ENCODE results near the gene CNTN4. TPM values are rescaled to one million over a fixed set of nuclear protein-coding genes. Genes with fewer than 3 reads are reported as not detected.

Gene CNTN4
- total RNA-seq, 1 donor, result under 0.01 TPM

DNA sequence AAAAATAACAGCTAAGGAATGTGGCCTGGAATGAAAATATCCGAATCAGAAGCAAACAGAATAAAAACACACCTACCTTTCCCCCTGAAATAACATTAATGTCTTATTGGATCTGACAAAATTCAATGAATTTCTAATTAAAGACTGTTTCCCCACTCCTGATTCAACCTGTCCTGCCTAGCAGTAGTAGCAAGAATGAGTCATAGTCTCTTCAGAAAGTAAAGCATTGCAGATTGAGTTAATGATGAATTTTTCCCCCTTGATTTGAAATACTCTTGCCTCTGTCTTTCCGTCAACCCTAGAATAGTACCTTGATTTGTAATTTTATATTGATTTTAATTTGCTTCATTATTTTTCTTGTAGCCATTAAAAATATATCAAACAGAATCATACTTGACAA is 212.4 kb downstream of the CNTN4 start:
- Histone ChIP-seq H3K27ac (ENCODE audit: low read depth, low read length) (no peak overlapping the region), H2AFZ (ENCODE audit: low read length) (no peak overlapping the region), H3K4me1 (ENCODE audit: insufficient read depth, low read length) (no peaks in the 10 kb centered on the region), H3K36me3 (ENCODE audit: insufficient read depth, low read length) (no peaks in the 10 kb centered on the region), H3K27me3 (ENCODE audit: insufficient read depth, low read length) (no peaks in the 10 kb centered on the region), H3K4me2 (ENCODE audit: insufficient read depth, low read length) (no peak overlapping the region), H3K9me3 (ENCODE audit: low read depth, low read length) (no peaks in the 10 kb centered on the region), H3K79me2 (ENCODE audit: insufficient read depth, low read length) (no peaks in the 10 kb centered on the region), H3K4me3 (ENCODE audit: insufficient read depth, low read length) (no peak overlapping the region), H4K20me1 (ENCODE audit: insufficient read depth, low read length) (no peaks in the 10 kb centered on the region)
- DNase-seq (ENCODE audit: insufficient read length, low spot score, missing footprints), result no peak
- TF ChIP-seq, protein P1, sequence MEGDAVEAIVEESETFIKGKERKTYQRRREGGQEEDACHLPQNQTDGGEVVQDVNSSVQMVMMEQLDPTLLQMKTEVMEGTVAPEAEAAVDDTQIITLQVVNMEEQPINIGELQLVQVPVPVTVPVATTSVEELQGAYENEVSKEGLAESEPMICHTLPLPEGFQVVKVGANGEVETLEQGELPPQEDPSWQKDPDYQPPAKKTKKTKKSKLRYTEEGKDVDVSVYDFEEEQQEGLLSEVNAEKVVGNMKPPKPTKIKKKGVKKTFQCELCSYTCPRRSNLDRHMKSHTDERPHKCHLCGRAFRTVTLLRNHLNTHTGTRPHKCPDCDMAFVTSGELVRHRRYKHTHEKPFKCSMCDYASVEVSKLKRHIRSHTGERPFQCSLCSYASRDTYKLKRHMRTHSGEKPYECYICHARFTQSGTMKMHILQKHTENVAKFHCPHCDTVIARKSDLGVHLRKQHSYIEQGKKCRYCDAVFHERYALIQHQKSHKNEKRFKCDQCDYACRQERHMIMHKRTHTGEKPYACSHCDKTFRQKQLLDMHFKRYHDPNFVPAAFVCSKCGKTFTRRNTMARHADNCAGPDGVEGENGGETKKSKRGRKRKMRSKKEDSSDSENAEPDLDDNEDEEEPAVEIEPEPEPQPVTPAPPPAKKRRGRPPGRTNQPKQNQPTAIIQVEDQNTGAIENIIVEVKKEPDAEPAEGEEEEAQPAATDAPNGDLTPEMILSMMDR (IDR thresholded peaks at IDR 0.05; ENCODE audit: extremely low read depth, low read depth, low read length), result no peak

DNA sequence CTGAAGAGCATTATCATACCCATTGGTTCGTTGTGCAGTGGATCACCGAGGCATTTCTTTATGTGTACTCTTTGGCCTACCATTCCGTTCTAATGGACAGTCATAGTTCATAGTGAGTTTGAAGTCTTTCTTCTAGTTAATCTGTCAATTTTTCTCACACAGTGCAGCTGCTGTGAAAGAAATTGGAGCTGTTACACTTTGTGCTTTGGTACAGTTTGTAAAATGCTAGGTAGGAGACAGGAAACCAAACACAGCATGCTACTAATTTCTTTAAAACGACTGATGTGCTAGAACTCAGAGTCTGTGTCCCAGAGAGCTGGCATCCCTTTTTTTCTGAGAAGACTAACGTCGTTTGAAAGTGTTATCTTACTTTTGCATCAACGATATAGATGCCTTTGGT is 218.9 kb downstream of the CNTN4 start:
- H3K79me2 ChIP-seq (ENCODE audit: insufficient read depth, low read length), result no peaks in the 10 kb centered on the region
- TF ChIP-seq, protein P1 (IDR thresholded peaks at IDR 0.05; ENCODE audit: extremely low read depth, low read depth, low read length), result no peak
- H3K27me3 ChIP-seq (ENCODE audit: insufficient read depth, low read length), result no peaks in the 10 kb centered on the region
- no peak overlapping the region for H3K4me2 ChIP-seq (ENCODE audit: insufficient read depth, low read length)
- H3K4me3 ChIP-seq (ENCODE audit: insufficient read depth, low read length), result no peak overlapping the region
- no peak overlapping the region for H2AFZ ChIP-seq (ENCODE audit: low read length)
- no peak overlapping the region for H3K27ac ChIP-seq (ENCODE audit: low read depth, low read length)
- H3K36me3 ChIP-seq (ENCODE audit: insufficient read depth, low read length), result no peaks in the 10 kb centered on the region
- H4K20me1 ChIP-seq (ENCODE audit: insufficient read depth, low read length), result no peaks in the 10 kb centered on the region
- no peaks in the 10 kb centered on the region for H3K9me3 ChIP-seq (ENCODE audit: low read depth, low read length)
- no peaks in the 10 kb centered on the region for H3K4me1 ChIP-seq (ENCODE audit: insufficient read depth, low read length)
- DNase-seq (ENCODE audit: insufficient read length, low spot score, missing footprints), result no peak

DNA sequence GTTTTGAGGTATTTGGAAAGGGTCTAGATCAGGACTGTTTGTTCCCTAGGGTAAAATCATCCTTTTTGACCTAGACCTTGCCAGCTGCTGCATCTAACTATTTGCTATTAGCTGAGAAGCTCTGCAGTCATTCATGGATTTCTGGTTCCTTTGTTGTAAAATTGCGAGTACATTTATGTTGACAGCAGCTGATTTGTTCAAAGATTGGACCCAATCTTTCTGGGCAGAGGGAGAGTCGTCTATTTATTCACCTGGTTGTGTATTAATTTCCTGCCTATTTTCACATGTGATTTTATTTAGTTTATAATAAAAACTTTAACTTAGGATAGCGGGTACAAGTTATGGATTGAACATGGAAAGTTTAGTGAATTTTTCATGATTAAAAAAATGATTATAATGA is 236.3 kb downstream of the CNTN4 start:
- Histone ChIP-seq H3K4me1 (ENCODE audit: insufficient read depth, low read length) (no peaks in the 10 kb centered on the region), H4K20me1 (ENCODE audit: insufficient read depth, low read length) (no peaks in the 10 kb centered on the region), H3K27ac (ENCODE audit: low read depth, low read length) (no peak overlapping the region), H3K4me2 (ENCODE audit: insufficient read depth, low read length) (no peak overlapping the region), H3K79me2 (ENCODE audit: insufficient read depth, low read length) (no peaks in the 10 kb centered on the region), H3K36me3 (ENCODE audit: insufficient read depth, low read length) (no peaks in the 10 kb centered on the region), H3K9me3 (ENCODE audit: low read depth, low read length) (no peaks in the 10 kb centered on the region), H2AFZ (ENCODE audit: low read length) (no peak overlapping the region), H3K4me3 (ENCODE audit: insufficient read depth, low read length) (no peak overlapping the region), H3K27me3 (ENCODE audit: insufficient read depth, low read length) (no peaks in the 10 kb centered on the region)
- no peak for DNase-seq (ENCODE audit: insufficient read length, low spot score, missing footprints)
- TF ChIP-seq, protein P1 (IDR thresholded peaks at IDR 0.05; ENCODE audit: extremely low read depth, low read depth, low read length), result no peak

DNA sequence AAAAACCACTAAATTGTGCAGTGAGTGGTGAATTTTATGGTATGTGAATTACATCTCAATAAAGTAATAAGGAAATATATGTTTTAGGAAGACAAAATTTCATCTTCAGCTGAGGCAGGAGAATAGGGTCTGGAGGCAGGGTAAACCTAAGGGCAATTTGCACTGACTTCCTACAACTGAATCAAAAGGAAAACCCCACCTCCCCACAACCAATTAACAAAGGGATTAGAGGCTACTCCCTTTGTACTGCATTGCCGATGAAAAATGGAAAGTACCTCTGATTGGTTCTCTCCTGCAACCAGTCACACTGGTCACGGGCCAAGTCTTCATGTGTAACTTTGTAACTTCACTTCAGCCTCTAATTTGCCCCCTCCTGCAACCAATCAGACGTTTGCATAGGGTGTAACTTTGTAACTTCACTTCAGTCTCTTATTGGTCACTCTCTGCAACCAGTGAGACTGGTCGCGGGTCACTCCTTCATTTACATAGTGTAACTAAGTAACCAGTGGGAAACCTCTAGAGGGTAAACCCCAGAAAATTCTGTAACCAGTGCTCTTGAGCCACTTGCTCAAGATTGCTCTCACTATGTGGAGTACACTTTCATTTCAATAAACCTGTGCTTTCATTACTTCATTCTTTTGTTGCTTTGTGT is 244.5 kb downstream of the CNTN4 start:
- Histone ChIP-seq H3K9me3 (ENCODE audit: low read depth, low read length) (peaks cover 2% of the 10 kb centered on the region), H2AFZ (ENCODE audit: low read length) (no peak overlapping the region), H3K27ac (ENCODE audit: low read depth, low read length) (no peak overlapping the region), H4K20me1 (ENCODE audit: insufficient read depth, low read length) (no peaks in the 10 kb centered on the region), H3K4me1 (ENCODE audit: insufficient read depth, low read length) (no peaks in the 10 kb centered on the region), H3K4me3 (ENCODE audit: insufficient read depth, low read length) (no peak overlapping the region), H3K79me2 (ENCODE audit: insufficient read depth, low read length) (no peaks in the 10 kb centered on the region), H3K4me2 (ENCODE audit: insufficient read depth, low read length) (no peak overlapping the region), H3K27me3 (ENCODE audit: insufficient read depth, low read length) (no peaks in the 10 kb centered on the region), H3K36me3 (ENCODE audit: insufficient read depth, low read length) (no peaks in the 10 kb centered on the region)
- TF ChIP-seq, protein P1 (IDR thresholded peaks at IDR 0.05; ENCODE audit: extremely low read depth, low read depth, low read length), result no peak
- DNase-seq (ENCODE audit: insufficient read length, low spot score, missing footprints), result no peak

Measured in osteoblast (primary cell).